Measurements from ENCODE around the gene FMN2.

The FMN2 gene

GRCh38 chr1:240096974-240097373, 5.3 kb downstream of the FMN2 start:
- Histone ChIP-seq H3K4me3 (ENCODE audit: control insufficient read depth in 1 of 7, extremely low read depth in 1 of 7, insufficient read depth in 4 of 7, low read depth in 2 of 7, low read length in 6 of 7) (no peak overlapping the region), H3K36me3 (ENCODE audit: control insufficient read depth in 4 of 4, insufficient read depth in 4 of 4, low read length in 3 of 4) (no peaks in the 10 kb centered on the region), H3K9me3 (ENCODE audit: control extremely low read depth in 1 of 5, control insufficient read depth in 4 of 5, insufficient read depth in 2 of 5, low read depth in 1 of 5, low read length in 4 of 5) (no peaks in the 10 kb centered on the region), H3K27ac (ENCODE audit: insufficient read depth in 1 of 2, low read depth in 1 of 2, low read length in 2 of 2, poor library complexity in 1 of 2, severe bottlenecking in 2 of 2) (no peak overlapping the region), H3K27me3 (replicated peaks in 2 of 5; ENCODE audit: control insufficient read depth in 4 of 5, insufficient read depth in 5 of 5, low read length in 4 of 5) (peaks cover 6 to 82% (median 21%) of the 10 kb centered on the region in 5 experiments), H3K4me1 (ENCODE audit: control extremely low read depth in 1 of 4, control insufficient read depth in 4 of 4, insufficient read depth in 4 of 4, low read length in 3 of 4) (peaks cover 0 to 16% (median 5%) of the 10 kb centered on the region in 4 experiments)
- no CpG with 5 or more reads among the region's 4 CpGs for WGBS (ENCODE audit: insufficient coverage)
- CTCF ChIA-PET, result interaction anchor here (1.2 kb wide), 1 partner anchor 54 kb away, joined by 3 read pairs; no protein-coding TSS in a partner anchor
- POLR2A ChIA-PET, result no interaction called here
- DNase-seq, result no peak

- Histone ChIP-seq H3K4me1 (ENCODE audit: control extremely low read depth in 1 of 4, control insufficient read depth in 4 of 4, insufficient read depth in 4 of 4, low read length in 3 of 4) (no peaks in the 10 kb centered on the region), H3K9me3 (ENCODE audit: control extremely low read depth in 1 of 5, control insufficient read depth in 4 of 5, insufficient read depth in 2 of 5, low read depth in 1 of 5, low read length in 4 of 5) (no peaks in the 10 kb centered on the region), H3K27me3 (replicated peaks in 2 of 5; ENCODE audit: control insufficient read depth in 4 of 5, insufficient read depth in 5 of 5, low read length in 4 of 5) (peaks cover 6 to 67% (median 21%) of the 10 kb centered on the region in 5 experiments), H3K4me3 (ENCODE audit: control insufficient read depth in 1 of 7, extremely low read depth in 1 of 7, insufficient read depth in 4 of 7, low read depth in 2 of 7, low read length in 6 of 7) (no peak overlapping the region), H3K27ac (ENCODE audit: insufficient read depth in 1 of 2, low read depth in 1 of 2, low read length in 2 of 2, poor library complexity in 1 of 2, severe bottlenecking in 2 of 2) (no peak overlapping the region), H3K36me3 (ENCODE audit: control insufficient read depth in 4 of 4, insufficient read depth in 4 of 4, low read length in 3 of 4) (no peaks in the 10 kb centered on the region)
- CTCF ChIA-PET, result no interaction called here
- no peak for DNase-seq
- POLR2A ChIA-PET, result no interaction called here
- WGBS (ENCODE audit: insufficient coverage), result 98% methylated on average over 6 of the region's 6 CpGs
Measured at GRCh38 chr1:240098534-240098933, 6.9 kb downstream of the FMN2 start.

- 72% methylated on average over 4 of the region's 5 CpGs for WGBS (ENCODE audit: insufficient coverage)
- peaks cover 0 to 60% (median 13%) of the 10 kb centered on the region in 5 experiments for H3K27me3 ChIP-seq (replicated peaks in 2 of 5; ENCODE audit: control insufficient read depth in 4 of 5, insufficient read depth in 5 of 5, low read length in 4 of 5)
- H3K27ac ChIP-seq (ENCODE audit: insufficient read depth in 1 of 2, low read depth in 1 of 2, low read length in 2 of 2, poor library complexity in 1 of 2, severe bottlenecking in 2 of 2), result no peak overlapping the region
- CTCF ChIA-PET, result no interaction called here
- no peak overlapping the region for H3K4me3 ChIP-seq (ENCODE audit: control insufficient read depth in 1 of 7, extremely low read depth in 1 of 7, insufficient read depth in 4 of 7, low read depth in 2 of 7, low read length in 6 of 7)
- POLR2A ChIA-PET, result no interaction called here
- no peaks in the 10 kb centered on the region for H3K4me1 ChIP-seq (ENCODE audit: control extremely low read depth in 1 of 4, control insufficient read depth in 4 of 4, insufficient read depth in 4 of 4, low read length in 3 of 4)
- H3K36me3 ChIP-seq (ENCODE audit: control insufficient read depth in 4 of 4, insufficient read depth in 4 of 4, low read length in 3 of 4), result no peaks in the 10 kb centered on the region
- DNase-seq, result no peak
- H3K9me3 ChIP-seq (ENCODE audit: control extremely low read depth in 1 of 5, control insufficient read depth in 4 of 5, insufficient read depth in 2 of 5, low read depth in 1 of 5, low read length in 4 of 5), result no peaks in the 10 kb centered on the region
Measured at GRCh38 chr1:240099329-240099728, 7.6 kb downstream of the FMN2 start.

DNA sequence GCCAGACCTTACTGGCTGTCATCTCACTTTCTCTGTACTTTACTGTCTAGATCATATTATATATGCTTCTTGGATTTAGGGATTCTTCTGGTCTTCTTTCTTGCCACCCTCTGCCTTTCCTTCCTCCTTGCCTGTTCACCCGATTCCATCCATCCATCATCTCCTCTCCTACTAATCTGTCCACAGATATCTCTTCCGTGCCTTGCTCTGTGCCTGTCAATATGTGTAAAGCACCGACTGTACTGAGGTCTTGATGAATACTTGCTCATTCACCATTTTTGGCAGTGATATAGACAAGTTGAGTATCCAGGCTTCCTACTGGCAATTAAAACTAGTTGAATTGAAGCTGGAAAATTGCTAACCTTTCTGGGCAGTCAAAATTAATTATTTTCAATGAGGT, 8.1 kb downstream of the FMN2 start:
- DNase-seq, result no peak
- Histone ChIP-seq H3K27ac (ENCODE audit: insufficient read depth in 1 of 2, low read depth in 1 of 2, low read length in 2 of 2, poor library complexity in 1 of 2, severe bottlenecking in 2 of 2) (no peak overlapping the region), H3K27me3 (replicated peaks in 2 of 5; ENCODE audit: control insufficient read depth in 4 of 5, insufficient read depth in 5 of 5, low read length in 4 of 5) (peaks cover 0 to 57% (median 11%) of the 10 kb centered on the region in 5 experiments), H3K4me3 (ENCODE audit: control insufficient read depth in 1 of 7, extremely low read depth in 1 of 7, insufficient read depth in 4 of 7, low read depth in 2 of 7, low read length in 6 of 7) (no peak overlapping the region), H3K4me1 (ENCODE audit: control extremely low read depth in 1 of 4, control insufficient read depth in 4 of 4, insufficient read depth in 4 of 4, low read length in 3 of 4) (no peaks in the 10 kb centered on the region), H3K36me3 (ENCODE audit: control insufficient read depth in 4 of 4, insufficient read depth in 4 of 4, low read length in 3 of 4) (no peaks in the 10 kb centered on the region), H3K9me3 (ENCODE audit: control extremely low read depth in 1 of 5, control insufficient read depth in 4 of 5, insufficient read depth in 2 of 5, low read depth in 1 of 5, low read length in 4 of 5) (no peaks in the 10 kb centered on the region)
- ChIA-PET POLR2A (no interaction called here), CTCF (no interaction called here)
- 83% methylated on average over 1 of the region's 3 CpGs for WGBS (ENCODE audit: insufficient coverage)

- Histone ChIP-seq H3K9me3 (ENCODE audit: control extremely low read depth in 1 of 5, control insufficient read depth in 4 of 5, insufficient read depth in 2 of 5, low read depth in 1 of 5, low read length in 4 of 5) (no peaks in the 10 kb centered on the region), H3K27me3 (replicated peaks in 2 of 5; ENCODE audit: control insufficient read depth in 4 of 5, insufficient read depth in 5 of 5, low read length in 4 of 5) (peaks cover 0 to 53% (median 11%) of the 10 kb centered on the region in 5 experiments), H3K4me3 (ENCODE audit: control insufficient read depth in 1 of 7, extremely low read depth in 1 of 7, insufficient read depth in 4 of 7, low read depth in 2 of 7, low read length in 6 of 7) (no peak overlapping the region), H3K27ac (ENCODE audit: insufficient read depth in 1 of 2, low read depth in 1 of 2, low read length in 2 of 2, poor library complexity in 1 of 2, severe bottlenecking in 2 of 2) (no peak overlapping the region), H3K4me1 (ENCODE audit: control extremely low read depth in 1 of 4, control insufficient read depth in 4 of 4, insufficient read depth in 4 of 4, low read length in 3 of 4) (no peaks in the 10 kb centered on the region), H3K36me3 (ENCODE audit: control insufficient read depth in 4 of 4, insufficient read depth in 4 of 4, low read length in 3 of 4) (no peaks in the 10 kb centered on the region)
- no CpG with 5 or more reads among the region's 1 CpG for WGBS (ENCODE audit: insufficient coverage)
- CTCF ChIA-PET, result no interaction called here
- no peak for DNase-seq
- POLR2A ChIA-PET, result no interaction called here
Measured at GRCh38 chr1:240100371-240100934, 8.8 kb downstream of the FMN2 start.

- CTCF ChIA-PET, result no interaction called here
- H3K4me3 ChIP-seq (ENCODE audit: control insufficient read depth in 1 of 7, extremely low read depth in 1 of 7, insufficient read depth in 4 of 7, low read depth in 2 of 7, low read length in 6 of 7), result no peak overlapping the region
- no peak for DNase-seq
Measured at GRCh38 chr1:240101306-240101705, 9.6 kb downstream of the FMN2 start.

GRCh38 chr1:240101737-240102136, 10.1 kb downstream of the FMN2 start:
- no peaks in the 10 kb centered on the region for H3K36me3 ChIP-seq (ENCODE audit: control insufficient read depth in 4 of 4, insufficient read depth in 4 of 4, low read length in 3 of 4)
- POLR2A ChIA-PET, result no interaction called here
- no peak overlapping the region for H3K27ac ChIP-seq (ENCODE audit: insufficient read depth in 1 of 2, low read depth in 1 of 2, low read length in 2 of 2, poor library complexity in 1 of 2, severe bottlenecking in 2 of 2)
- H3K27me3 ChIP-seq (replicated peaks in 2 of 5; ENCODE audit: control insufficient read depth in 4 of 5, insufficient read depth in 5 of 5, low read length in 4 of 5), result peaks cover 0 to 45% (median 7%) of the 10 kb centered on the region in 5 experiments
- CTCF ChIA-PET, result no interaction called here
- no peak for DNase-seq
- no peaks in the 10 kb centered on the region for H3K9me3 ChIP-seq (ENCODE audit: control extremely low read depth in 1 of 5, control insufficient read depth in 4 of 5, insufficient read depth in 2 of 5, low read depth in 1 of 5, low read length in 4 of 5)
- H3K4me3 ChIP-seq (ENCODE audit: control insufficient read depth in 1 of 7, extremely low read depth in 1 of 7, insufficient read depth in 4 of 7, low read depth in 2 of 7, low read length in 6 of 7), result no peak overlapping the region
- no peaks in the 10 kb centered on the region for H3K4me1 ChIP-seq (ENCODE audit: control extremely low read depth in 1 of 4, control insufficient read depth in 4 of 4, insufficient read depth in 4 of 4, low read length in 3 of 4)
- WGBS (ENCODE audit: insufficient coverage), result 100% methylated on average over 1 of the region's 3 CpGs

More at GRCh38 chr1:240101306-240101705, 9.6 kb downstream of the FMN2 start:
- 83% methylated on average over 5 of the region's 7 CpGs for WGBS (ENCODE audit: insufficient coverage)
- Histone ChIP-seq H3K9me3 (ENCODE audit: control extremely low read depth in 1 of 5, control insufficient read depth in 4 of 5, insufficient read depth in 2 of 5, low read depth in 1 of 5, low read length in 4 of 5) (no peaks in the 10 kb centered on the region), H3K4me1 (ENCODE audit: control extremely low read depth in 1 of 4, control insufficient read depth in 4 of 4, insufficient read depth in 4 of 4, low read length in 3 of 4) (no peaks in the 10 kb centered on the region), H3K27ac (ENCODE audit: insufficient read depth in 1 of 2, low read depth in 1 of 2, low read length in 2 of 2, poor library complexity in 1 of 2, severe bottlenecking in 2 of 2) (no peak overlapping the region), H3K27me3 (replicated peaks in 2 of 5; ENCODE audit: control insufficient read depth in 4 of 5, insufficient read depth in 5 of 5, low read length in 4 of 5) (peaks cover 0 to 46% (median 8%) of the 10 kb centered on the region in 5 experiments), H3K36me3 (ENCODE audit: control insufficient read depth in 4 of 4, insufficient read depth in 4 of 4, low read length in 3 of 4) (no peaks in the 10 kb centered on the region)
- POLR2A ChIA-PET, result no interaction called here
